Upper lobe of right lung (tissue), 1 donor: ENCODE measurements around the gene CCDC30. TPM values are rescaled to one million over a fixed set of nuclear protein-coding genes. Genes with fewer than 3 reads are reported as not detected.

Experiments
- ATAC-seq: fragments of 200-7000 bp; cut with Tn5 transposase; one replicate; pipeline ENCODE4 v1.9.1; 2020; ENCODE audit warnings: mild to moderate bottlenecking, moderate library complexity
- DNase-seq: peaks from one replicate; pipeline ENCODE4 v3.0.0-alpha.2; 2020
- H3K27ac ChIP-seq: fragments of 200-600 bp; one replicate; pipeline ENCODE4 v1.8.0; 2022
- H3K27me3 ChIP-seq: fragments of 200-600 bp; one replicate; pipeline ENCODE4 v1.8.0; 2022; ENCODE audit warnings: mild to moderate bottlenecking
- H3K36me3 ChIP-seq: fragments of 200-600 bp; one replicate; pipeline ENCODE4 v1.8.0; 2022
- H3K4me1 ChIP-seq: fragments of 200-600 bp; one replicate; pipeline ENCODE4 v1.8.0; 2022
- H3K4me3 ChIP-seq: fragments of 200-600 bp; one replicate; pipeline ENCODE4 v1.8.0; 2022; ENCODE audit warnings: mild to moderate bottlenecking
- H3K9me3 ChIP-seq: fragments of 200-600 bp; one replicate; pipeline ENCODE4 v1.8.0; 2022
- intact Hi-C: fragments of 100-400 bp; cut with DNase I; formaldehyde crosslinking; loops from one replicate; pipeline ENCODE4 v1.11.0; 2022
- total RNA-seq: library from RNA; stranded (reverse); fragmentation: NEBNext Ultra II Directional; extraction: Animal tissue kit (Norgen Biotek cat#: 25700); gene quantifications from one replicate; pipeline ENCODE4 v1.2.1, GENCODE V29; 2021
- TF ChIP-seq, protein P1 (sequence below): fragments of 200-600 bp; IDR thresholded peaks from one replicate; pipeline ENCODE4 v1.8.0; 2022; ENCODE audit warnings: antibody characterized with exemption
- donor health status: DM: no; HTN: yes; CAD: no; lungs with severe emphysema.

Gene CCDC30
- total RNA-seq, 1 donor from 2014 or later: 5.0 TPM

- intact Hi-C loops: no loop called here
- H3K4me1 ChIP-seq: no peaks in the 10 kb centered on the region
- no peak overlapping the region for H3K27ac ChIP-seq
- no peaks in the 10 kb centered on the region for H3K36me3 ChIP-seq
- TF ChIP-seq, protein P1, sequence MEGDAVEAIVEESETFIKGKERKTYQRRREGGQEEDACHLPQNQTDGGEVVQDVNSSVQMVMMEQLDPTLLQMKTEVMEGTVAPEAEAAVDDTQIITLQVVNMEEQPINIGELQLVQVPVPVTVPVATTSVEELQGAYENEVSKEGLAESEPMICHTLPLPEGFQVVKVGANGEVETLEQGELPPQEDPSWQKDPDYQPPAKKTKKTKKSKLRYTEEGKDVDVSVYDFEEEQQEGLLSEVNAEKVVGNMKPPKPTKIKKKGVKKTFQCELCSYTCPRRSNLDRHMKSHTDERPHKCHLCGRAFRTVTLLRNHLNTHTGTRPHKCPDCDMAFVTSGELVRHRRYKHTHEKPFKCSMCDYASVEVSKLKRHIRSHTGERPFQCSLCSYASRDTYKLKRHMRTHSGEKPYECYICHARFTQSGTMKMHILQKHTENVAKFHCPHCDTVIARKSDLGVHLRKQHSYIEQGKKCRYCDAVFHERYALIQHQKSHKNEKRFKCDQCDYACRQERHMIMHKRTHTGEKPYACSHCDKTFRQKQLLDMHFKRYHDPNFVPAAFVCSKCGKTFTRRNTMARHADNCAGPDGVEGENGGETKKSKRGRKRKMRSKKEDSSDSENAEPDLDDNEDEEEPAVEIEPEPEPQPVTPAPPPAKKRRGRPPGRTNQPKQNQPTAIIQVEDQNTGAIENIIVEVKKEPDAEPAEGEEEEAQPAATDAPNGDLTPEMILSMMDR: no peak
- no peak for ATAC-seq
- no peak overlapping the region for H3K4me3 ChIP-seq
- DNase-seq: no peak
- H3K9me3 ChIP-seq: no peaks in the 10 kb centered on the region
- H3K27me3 ChIP-seq: no peaks in the 10 kb centered on the region
Observed at GRCh38 chr1:42639116-42639515, 176.0 kb downstream of the CCDC30 start.

- intact Hi-C loops: no loop called here
- DNase-seq (no peak), ATAC-seq (no peak)
- TF ChIP-seq, protein P1: no peak
- Histone ChIP-seq H3K9me3 (no peaks in the 10 kb centered on the region), H3K27ac (no peak overlapping the region), H3K4me1 (no peaks in the 10 kb centered on the region), H3K36me3 (no peaks in the 10 kb centered on the region), H3K27me3 (no peaks in the 10 kb centered on the region), H3K4me3 (no peak overlapping the region)
Observed at GRCh38 chr1:42646056-42646455, 183.0 kb downstream of the CCDC30 start.

DNA sequence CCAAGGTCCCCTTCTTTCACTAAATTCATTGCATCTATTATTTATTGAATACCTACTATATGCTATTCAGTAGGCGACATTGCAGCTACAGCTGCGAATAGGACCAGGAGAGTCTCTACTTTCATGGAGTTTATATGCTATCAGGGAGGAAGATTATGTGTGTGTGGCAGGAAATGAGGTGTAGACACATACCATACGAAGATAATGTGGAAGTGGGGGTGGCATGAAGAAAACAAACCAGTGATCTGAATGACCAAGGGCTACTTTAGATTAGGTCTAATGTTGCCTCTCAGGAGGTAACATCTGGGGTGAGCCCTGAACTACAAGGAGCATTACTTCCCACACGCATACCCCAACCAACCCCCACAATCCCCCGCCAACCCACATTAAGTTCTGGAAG, 194.1 kb downstream of the CCDC30 start:
- Histone ChIP-seq H3K4me1 (peaks cover 13% of the 10 kb centered on the region), H3K36me3 (peaks cover 13% of the 10 kb centered on the region), H3K9me3 (no peaks in the 10 kb centered on the region), H3K4me3 (peak overlapping the region; percentile 87), H3K27ac (peak overlapping the region; percentile 78), H3K27me3 (no peaks in the 10 kb centered on the region)
- ATAC-seq (no peak), DNase-seq (no peak)
- intact Hi-C loops: no loop called here
- TF ChIP-seq, protein P1: no peak

DNA sequence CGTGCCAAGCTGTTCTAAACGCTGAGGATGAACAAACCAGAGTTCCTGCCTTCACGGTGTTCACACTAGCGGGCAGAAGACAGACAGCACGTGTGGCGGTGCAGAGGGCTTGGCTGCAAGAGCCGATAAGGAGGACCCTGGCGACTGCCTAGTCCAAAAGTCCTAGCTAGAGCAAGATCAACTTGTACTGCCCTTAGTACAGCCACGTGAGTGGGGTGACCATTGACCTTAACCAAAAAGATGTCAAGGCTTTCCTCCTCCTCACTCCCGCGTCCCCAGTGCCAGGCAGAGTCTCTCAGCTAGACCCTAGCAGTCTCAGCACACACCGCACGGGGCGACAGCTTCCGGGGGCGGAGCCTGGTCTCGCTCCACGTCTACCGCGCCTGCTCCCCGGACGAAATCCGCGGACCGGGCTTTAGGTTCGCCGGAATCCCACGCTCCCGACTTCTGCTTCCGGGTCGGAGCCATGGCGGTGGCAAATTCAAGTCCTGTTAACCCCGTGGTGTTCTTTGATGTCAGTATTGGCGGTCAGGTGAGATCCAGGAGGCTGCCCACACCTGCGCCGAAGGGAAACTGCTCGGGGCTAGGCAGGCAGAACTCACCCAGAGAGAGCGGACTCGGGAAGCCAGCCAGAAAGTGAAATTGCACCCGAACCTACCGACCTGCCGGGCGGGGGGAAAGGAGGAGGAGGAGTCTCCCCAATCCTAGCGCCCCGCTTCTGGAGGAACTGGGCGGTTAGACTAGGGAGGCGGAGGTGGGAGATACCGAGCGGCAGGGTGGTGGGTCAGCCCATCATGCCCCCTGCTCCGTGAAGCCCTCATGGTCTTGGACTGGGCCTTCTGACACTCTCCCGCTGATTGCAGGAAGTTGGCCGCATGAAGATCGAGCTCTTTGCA, 195.1 kb downstream of the CCDC30 start, which contains the start of gene PPIH:
PPIH (plus strand) TSS at position 443 of the 896 bp plus-strand sequence; CDS start at position 467, 24 bp downstream.
- H3K27me3 ChIP-seq: no peaks in the 10 kb centered on the region
- TF ChIP-seq, protein P1: no peak
- intact Hi-C loops: no loop called here
- H3K9me3 ChIP-seq: no peaks in the 10 kb centered on the region
- H3K36me3 ChIP-seq: peaks cover 21% of the 10 kb centered on the region
- peak within 1 kb of the TSS; percentile 87 for H3K4me3 ChIP-seq
- peaks cover 13% of the 10 kb centered on the region for H3K4me1 ChIP-seq
- peak; percentile 100 for ATAC-seq
- H3K27ac ChIP-seq: peak within 1 kb of the TSS; percentile 78
- peak; percentile 98 for DNase-seq

- peak overlapping the region; percentile 87 for H3K4me3 ChIP-seq
- H3K27ac ChIP-seq: peak overlapping the region; percentile 78
- ATAC-seq: no peak
- no peaks in the 10 kb centered on the region for H3K27me3 ChIP-seq
- H3K4me1 ChIP-seq: peaks cover 13% of the 10 kb centered on the region
- no peak for DNase-seq
- H3K36me3 ChIP-seq: peaks cover 27% of the 10 kb centered on the region
- TF ChIP-seq, protein P1: no peak
- intact Hi-C loops: no loop called here
- no peaks in the 10 kb centered on the region for H3K9me3 ChIP-seq
Observed at GRCh38 chr1:42658877-42659337, 195.8 kb downstream of the CCDC30 start.
